IPS-18a (cell line): ENCODE measurements around the gene ACYP2.
"Not testable (repeated sequence)": the region's sequence is repeated elsewhere in the genome, so short reads cannot be mapped to it uniquely, and the experiment has no call there.

Source experiments
- H3K27ac ChIP-seq: one replicate; pipeline ENCODE4 v1.5.1; 2013; ENCODE audit warnings: low read length
- H3K27me3 ChIP-seq: one replicate; pipeline ENCODE4 v1.6.1; 2013; ENCODE audit warnings: mild to moderate bottlenecking, low read length; ENCODE audit not compliant: control insufficient read depth, insufficient read depth
- H3K36me3 ChIP-seq: one replicate; pipeline ENCODE4 v1.6.1; 2013; ENCODE audit warnings: low read depth, low read length; ENCODE audit not compliant: control insufficient read depth
- H3K4me1 ChIP-seq: one replicate; pipeline ENCODE4 v1.6.1; 2013; ENCODE audit warnings: low read depth, low read length; ENCODE audit not compliant: control insufficient read depth
- H3K4me3 ChIP-seq: one replicate; pipeline ENCODE4 v1.5.1; 2013; ENCODE audit warnings: low read length
- H3K9ac ChIP-seq: one replicate; pipeline ENCODE4 v1.6.1; 2013; ENCODE audit warnings: mild to moderate bottlenecking, low read length, moderate library complexity
- H3K9me3 ChIP-seq: one replicate; pipeline ENCODE4 v1.6.1; 2013; ENCODE audit warnings: low read depth, low read length; ENCODE audit not compliant: control insufficient read depth

ACYP2 gene

DNA sequence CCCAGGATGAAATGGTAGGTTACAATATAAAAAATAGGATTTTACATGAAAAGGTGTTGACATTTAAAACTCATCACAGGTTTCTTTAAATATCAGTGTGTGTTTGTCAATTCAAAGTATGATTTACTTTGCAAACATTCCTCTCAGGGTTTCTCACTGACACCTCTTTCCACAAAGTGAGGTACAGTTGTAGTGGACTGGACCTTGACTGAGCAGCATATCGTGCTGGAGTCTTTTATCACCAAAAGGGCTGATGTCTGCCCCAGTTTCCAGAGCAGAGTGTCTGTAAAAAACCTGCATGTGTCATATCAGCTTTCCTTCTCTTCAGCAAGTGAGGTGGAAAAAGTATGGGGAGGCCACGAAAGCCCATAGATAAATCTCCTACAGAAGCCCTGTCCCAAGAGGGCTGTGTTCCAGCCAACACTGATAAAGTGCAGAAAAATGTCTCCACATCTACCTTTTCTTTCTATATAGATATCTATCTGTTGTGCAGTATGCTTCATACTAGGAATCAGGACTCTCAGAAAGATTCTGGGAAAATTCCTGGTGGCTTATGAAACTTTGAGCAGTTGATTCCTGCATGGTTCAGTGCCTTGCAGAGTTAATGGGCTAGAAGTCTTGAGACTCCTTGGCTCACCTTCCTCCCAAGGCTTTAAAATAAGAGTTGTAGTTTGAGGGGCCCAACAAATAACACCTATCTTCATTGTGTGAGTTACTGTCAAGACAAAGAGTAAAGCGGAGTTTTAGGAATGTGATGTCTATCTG is 6.9 kb downstream of the ACYP2 start:
- no peaks in the 10 kb centered on the region for H3K4me1 ChIP-seq
- H3K27me3 ChIP-seq: no peaks in the 10 kb centered on the region
- peaks cover 3% of the 10 kb centered on the region for H3K9me3 ChIP-seq
- H3K36me3 ChIP-seq: no peaks in the 10 kb centered on the region
- no peak overlapping the region for H3K9ac ChIP-seq
- no peak overlapping the region for H3K4me3 ChIP-seq
- no peak overlapping the region for H3K27ac ChIP-seq

- Histone ChIP-seq H3K4me3 (no peak overlapping the region), H3K9me3 (peaks cover 2% of the 10 kb centered on the region), H3K27ac (no peak overlapping the region), H3K4me1 (no peaks in the 10 kb centered on the region), H3K27me3 (no peaks in the 10 kb centered on the region), H3K9ac (no peak overlapping the region), H3K36me3 (no peaks in the 10 kb centered on the region)
These were observed 7.5 kb downstream of the ACYP2 start for GRCh38 chr2:54122939-54123338.

- H3K27me3 ChIP-seq, H3K9ac ChIP-seq, H3K9me3 ChIP-seq, H3K27ac ChIP-seq, H3K4me1 ChIP-seq, H3K36me3 ChIP-seq, H3K4me3 ChIP-seq: not testable (repeated sequence)
These were observed 11.8 kb downstream of the ACYP2 start for GRCh38 chr2:54127174-54127573.

- Histone ChIP-seq H3K4me3 (no peak overlapping the region), H3K27me3 (no peaks in the 10 kb centered on the region), H3K4me1 (no peaks in the 10 kb centered on the region), H3K27ac (no peak overlapping the region), H3K9ac (no peak overlapping the region), H3K36me3 (no peaks in the 10 kb centered on the region), H3K9me3 (no peaks in the 10 kb centered on the region)
These were observed 17.6 kb downstream of the ACYP2 start for GRCh38 chr2:54133056-54133455.

DNA sequence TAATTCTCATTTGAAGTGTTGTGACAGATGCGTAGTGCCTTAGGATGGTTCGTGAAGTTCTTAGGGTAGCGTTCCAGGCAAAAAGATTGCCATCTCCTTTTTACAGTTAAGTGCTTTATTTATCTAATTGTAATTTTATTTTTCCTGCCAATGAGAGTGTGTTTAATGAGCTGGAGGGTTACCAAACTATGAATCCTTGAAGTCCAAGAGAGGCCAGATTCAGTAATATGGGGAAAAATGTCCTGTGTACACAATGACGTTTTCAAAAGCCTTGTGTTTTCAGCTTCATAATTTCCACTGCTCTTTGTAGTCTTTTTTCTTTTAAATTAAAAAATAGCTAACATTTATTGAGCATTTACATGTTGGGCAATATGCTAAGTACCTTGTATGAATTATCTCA is 23.8 kb downstream of the ACYP2 start:
- H3K9ac ChIP-seq: no peak overlapping the region
- no peaks in the 10 kb centered on the region for H3K9me3 ChIP-seq
- H3K36me3 ChIP-seq: no peaks in the 10 kb centered on the region
- no peaks in the 10 kb centered on the region for H3K27me3 ChIP-seq
- H3K27ac ChIP-seq: no peak overlapping the region
- H3K4me3 ChIP-seq: no peak overlapping the region
- no peaks in the 10 kb centered on the region for H3K4me1 ChIP-seq

DNA sequence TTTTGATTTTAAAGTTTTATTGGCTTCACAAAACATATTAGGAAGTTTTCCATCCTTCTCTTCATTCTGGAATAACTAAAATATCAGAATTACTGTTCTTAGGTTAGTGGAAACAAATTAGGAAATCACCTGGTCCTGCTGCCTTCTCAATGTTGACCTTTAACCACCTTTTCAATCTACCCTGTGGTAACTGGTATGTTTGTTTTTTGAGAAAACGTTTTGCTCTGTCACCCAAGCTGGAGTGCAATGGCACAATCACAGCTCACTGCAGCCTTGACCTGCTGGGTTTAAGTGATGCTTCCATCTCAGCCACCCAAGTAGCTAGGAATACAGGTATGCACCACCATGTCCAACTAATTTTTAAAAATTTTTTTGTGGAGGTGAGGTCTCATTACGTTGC is 28.4 kb downstream of the ACYP2 start:
- no peaks in the 10 kb centered on the region for H3K4me1 ChIP-seq

GRCh38 chr2:54148391-54148790 is 33.0 kb downstream of the ACYP2 start:
- Histone ChIP-seq H3K4me1 (no peaks in the 10 kb centered on the region), H3K9ac (no peak overlapping the region), H3K9me3 (no peaks in the 10 kb centered on the region), H3K4me3 (no peak overlapping the region), H3K27ac (no peak overlapping the region), H3K27me3 (no peaks in the 10 kb centered on the region), H3K36me3 (no peaks in the 10 kb centered on the region)

More for the DNA sequence above, 28.4 kb downstream of the ACYP2 start:
- H3K9ac ChIP-seq: no peak overlapping the region
- H3K9me3 ChIP-seq: no peaks in the 10 kb centered on the region
- no peaks in the 10 kb centered on the region for H3K36me3 ChIP-seq
- no peak overlapping the region for H3K27ac ChIP-seq
- no peak overlapping the region for H3K4me3 ChIP-seq
- no peaks in the 10 kb centered on the region for H3K27me3 ChIP-seq

- Histone ChIP-seq H3K4me1 (no peaks in the 10 kb centered on the region), H3K4me3 (no peak overlapping the region), H3K27ac (no peak overlapping the region), H3K36me3 (no peaks in the 10 kb centered on the region), H3K9me3 (no peaks in the 10 kb centered on the region), H3K27me3 (no peaks in the 10 kb centered on the region), H3K9ac (no peak overlapping the region)
These were observed 34.4 kb downstream of the ACYP2 start for GRCh38 chr2:54149638-54150441.

- H3K4me3 ChIP-seq: no peak overlapping the region
- no peaks in the 10 kb centered on the region for H3K9me3 ChIP-seq
- no peaks in the 10 kb centered on the region for H3K27me3 ChIP-seq
- no peak overlapping the region for H3K9ac ChIP-seq
- H3K36me3 ChIP-seq: no peaks in the 10 kb centered on the region
- H3K27ac ChIP-seq: no peak overlapping the region
- H3K4me1 ChIP-seq: no peaks in the 10 kb centered on the region
These were observed 42.9 kb downstream of the ACYP2 start for GRCh38 chr2:54158311-54158710.

GRCh38 chr2:54161660-54162424 is 46.4 kb downstream of the ACYP2 start:
- H3K27ac ChIP-seq: no peak overlapping the region
- H3K4me3 ChIP-seq: no peak overlapping the region
- no peaks in the 10 kb centered on the region for H3K36me3 ChIP-seq
- no peaks in the 10 kb centered on the region for H3K4me1 ChIP-seq
- no peaks in the 10 kb centered on the region for H3K27me3 ChIP-seq
- no peak overlapping the region for H3K9ac ChIP-seq
- no peaks in the 10 kb centered on the region for H3K9me3 ChIP-seq

- no peak overlapping the region for H3K4me3 ChIP-seq
- no peak overlapping the region for H3K27ac ChIP-seq
- H3K9me3 ChIP-seq: no peaks in the 10 kb centered on the region
- no peaks in the 10 kb centered on the region for H3K4me1 ChIP-seq
- no peak overlapping the region for H3K9ac ChIP-seq
- H3K36me3 ChIP-seq: no peaks in the 10 kb centered on the region
- H3K27me3 ChIP-seq: no peaks in the 10 kb centered on the region
These were observed 48.7 kb downstream of the ACYP2 start for GRCh38 chr2:54164106-54164505.
